ENCODE data around the gene SRGAP2C. TPM values are rescaled to one million over a fixed set of nuclear protein-coding genes. Genes with fewer than 3 reads are reported as not detected.
"Not testable (repeated sequence)": the region's sequence is repeated elsewhere in the genome, so short reads cannot be mapped to it uniquely, and the experiment has no call there.

Gene SRGAP2C
- total RNA-seq, 2 experiments from 2014 or later = 26.3 to 31.0 TPM

- H3K4me1 Mint-ChIP-seq; H3K27ac Mint-ChIP-seq; POLR2A ChIA-PET; H3K36me3 Mint-ChIP-seq; H3K4me3 Mint-ChIP-seq; ATAC-seq (ENCODE audit: low read depth); DNase-seq; H3K27me3 Mint-ChIP-seq; H3K9me3 Mint-ChIP-seq: not testable (repeated sequence)
These were observed 108.8 kb downstream of the SRGAP2C start for GRCh38 chr1:121293263-121294204.

DNA sequence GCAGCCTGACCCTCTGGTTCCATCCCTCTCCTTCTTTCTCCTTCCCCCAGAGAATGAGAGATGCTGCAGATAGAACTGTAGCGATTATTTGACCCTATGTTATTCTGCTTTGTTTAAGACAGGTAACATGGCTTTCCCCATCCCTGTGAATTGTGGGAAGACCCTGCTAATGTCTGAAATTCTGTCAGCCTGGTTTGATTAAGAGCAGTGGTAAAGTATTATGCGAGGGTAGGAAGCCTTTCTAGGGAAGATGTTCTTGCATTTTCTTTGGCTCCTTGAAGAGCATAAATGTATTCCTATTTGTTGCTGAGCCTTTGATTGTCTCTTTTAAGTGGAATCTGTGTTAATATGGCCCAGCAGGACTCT, 109.4 kb downstream of the SRGAP2C start:
- H3K9me3 Mint-ChIP-seq; H3K27ac Mint-ChIP-seq; H3K36me3 Mint-ChIP-seq; POLR2A ChIA-PET; H3K27me3 Mint-ChIP-seq; H3K4me1 Mint-ChIP-seq; ATAC-seq (ENCODE audit: low read depth); DNase-seq; H3K4me3 Mint-ChIP-seq: not testable (repeated sequence)

DNA sequence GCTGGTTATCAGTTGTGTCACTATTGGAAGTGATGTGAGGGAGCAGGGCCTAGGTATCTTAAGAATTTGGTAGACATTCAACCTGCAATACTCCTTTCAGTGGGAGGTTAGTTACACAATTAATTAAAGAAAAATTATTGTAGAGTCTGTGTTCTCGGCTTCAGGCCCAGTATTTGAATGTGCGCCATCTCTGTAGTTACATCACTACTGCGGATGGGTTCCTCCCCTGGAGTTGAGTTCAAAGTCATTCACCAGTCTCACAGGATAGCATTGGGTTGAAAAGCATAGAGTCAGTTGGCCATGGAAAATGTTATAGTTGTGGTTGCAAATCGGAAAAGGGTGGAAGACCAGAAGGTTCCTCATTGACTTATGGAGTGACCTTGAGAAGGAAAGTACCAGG, 111.8 kb downstream of the SRGAP2C start:
- H3K9me3 Mint-ChIP-seq; DNase-seq; H3K4me3 Mint-ChIP-seq; H3K27me3 Mint-ChIP-seq; POLR2A ChIA-PET; H3K27ac Mint-ChIP-seq; ATAC-seq (ENCODE audit: low read depth); H3K4me1 Mint-ChIP-seq; H3K36me3 Mint-ChIP-seq: not testable (repeated sequence)

DNA sequence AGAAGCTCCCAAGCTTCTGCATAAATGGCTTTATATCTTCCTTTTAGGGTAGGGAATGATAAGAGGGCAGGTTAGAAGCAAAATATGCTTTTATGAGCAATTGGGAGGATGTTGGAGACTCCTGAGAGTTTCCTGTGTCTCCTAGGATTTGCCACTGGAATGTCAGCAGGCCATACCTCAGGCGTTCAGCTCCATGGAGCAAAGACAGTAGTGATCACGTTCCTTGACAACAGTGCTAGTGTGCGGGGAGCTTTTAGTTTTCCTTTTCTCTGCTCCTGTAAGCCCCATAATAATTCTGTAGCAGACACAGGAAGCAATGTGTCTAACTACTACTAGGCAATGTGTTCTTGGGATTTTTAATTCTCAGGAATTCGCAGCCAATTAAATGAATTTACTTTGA, 113.8 kb downstream of the SRGAP2C start:
- H3K9me3 Mint-ChIP-seq; H3K27ac Mint-ChIP-seq; DNase-seq; H3K4me3 Mint-ChIP-seq; H3K27me3 Mint-ChIP-seq; ATAC-seq (ENCODE audit: low read depth); H3K36me3 Mint-ChIP-seq; POLR2A ChIA-PET; H3K4me1 Mint-ChIP-seq: not testable (repeated sequence)

- H3K4me3 Mint-ChIP-seq; POLR2A ChIA-PET; ATAC-seq (ENCODE audit: low read depth); H3K27ac Mint-ChIP-seq; H3K4me1 Mint-ChIP-seq; DNase-seq; H3K36me3 Mint-ChIP-seq; H3K27me3 Mint-ChIP-seq; H3K9me3 Mint-ChIP-seq: not testable (repeated sequence)
These were observed 114.9 kb downstream of the SRGAP2C start for GRCh38 chr1:121299514-121300149.

DNA sequence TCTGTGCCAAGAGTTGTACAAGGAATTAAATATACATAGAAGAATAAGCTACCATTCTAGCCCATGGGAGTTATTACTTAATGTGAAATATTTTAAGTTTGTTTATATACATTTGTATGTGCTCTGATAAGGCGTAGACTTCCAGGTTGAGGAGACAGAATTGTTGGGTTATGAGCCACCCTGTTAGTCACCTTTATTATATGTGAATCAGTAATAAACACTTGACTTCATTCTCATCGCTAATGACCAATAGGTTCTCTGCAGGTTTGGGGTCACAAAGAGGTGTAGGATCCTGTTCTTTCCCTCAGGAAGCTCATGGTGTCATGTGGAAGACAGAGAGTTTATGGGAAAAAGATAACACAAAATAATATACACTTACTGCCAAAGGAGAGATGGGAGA, 117.1 kb downstream of the SRGAP2C start:
- H3K27ac Mint-ChIP-seq; POLR2A ChIA-PET; DNase-seq; ATAC-seq (ENCODE audit: low read depth); H3K4me3 Mint-ChIP-seq; H3K9me3 Mint-ChIP-seq; H3K36me3 Mint-ChIP-seq; H3K27me3 Mint-ChIP-seq; H3K4me1 Mint-ChIP-seq: not testable (repeated sequence)

GRCh38 chr1:121307759-121308158, 123.0 kb downstream of the SRGAP2C start:
- H3K27ac Mint-ChIP-seq; H3K4me1 Mint-ChIP-seq; POLR2A ChIA-PET; H3K27me3 Mint-ChIP-seq; ATAC-seq (ENCODE audit: low read depth); DNase-seq; H3K9me3 Mint-ChIP-seq; H3K36me3 Mint-ChIP-seq; H3K4me3 Mint-ChIP-seq: not testable (repeated sequence)

DNA sequence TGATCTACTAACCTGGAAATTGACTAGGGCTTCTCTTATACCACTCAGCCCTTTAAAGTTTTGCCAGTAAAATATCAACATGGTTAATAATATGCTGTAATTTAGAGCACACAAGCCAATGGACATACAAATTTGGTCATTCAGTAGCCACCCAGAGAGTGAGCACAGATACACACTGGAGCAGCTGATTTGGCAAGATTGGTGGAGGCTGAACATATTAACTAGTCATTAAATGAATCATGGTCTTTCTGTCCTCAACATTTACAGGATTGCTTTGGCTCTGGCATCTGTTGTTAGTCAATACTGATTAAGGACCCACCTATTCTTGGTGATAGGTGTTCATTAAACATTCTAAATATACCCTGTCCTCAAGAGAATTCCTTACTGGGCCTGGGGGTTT, 130.7 kb downstream of the SRGAP2C start:
- H3K4me1 Mint-ChIP-seq; H3K9me3 Mint-ChIP-seq; ATAC-seq (ENCODE audit: low read depth); POLR2A ChIA-PET; H3K4me3 Mint-ChIP-seq; H3K27ac Mint-ChIP-seq; H3K27me3 Mint-ChIP-seq; H3K36me3 Mint-ChIP-seq; DNase-seq: not testable (repeated sequence)

GRCh38 chr1:121316081-121316480, 131.3 kb downstream of the SRGAP2C start:
- DNase-seq; H3K27me3 Mint-ChIP-seq; H3K9me3 Mint-ChIP-seq; H3K4me1 Mint-ChIP-seq; H3K36me3 Mint-ChIP-seq; POLR2A ChIA-PET; H3K4me3 Mint-ChIP-seq; H3K27ac Mint-ChIP-seq; ATAC-seq (ENCODE audit: low read depth): not testable (repeated sequence)

GRCh38 chr1:121317491-121318468, 133.0 kb downstream of the SRGAP2C start:
- not testable (repeated sequence) for H3K9me3 Mint-ChIP-seq

GRCh38 chr1:121318687-121319086, 133.9 kb downstream of the SRGAP2C start:
- DNase-seq; H3K27me3 Mint-ChIP-seq; ATAC-seq (ENCODE audit: low read depth); H3K4me1 Mint-ChIP-seq; H3K27ac Mint-ChIP-seq; H3K9me3 Mint-ChIP-seq; H3K36me3 Mint-ChIP-seq; H3K4me3 Mint-ChIP-seq; POLR2A ChIA-PET: not testable (repeated sequence)

More at GRCh38 chr1:121317491-121318468, 133.0 kb downstream of the SRGAP2C start:
- H3K27ac Mint-ChIP-seq; H3K4me1 Mint-ChIP-seq; H3K27me3 Mint-ChIP-seq; H3K36me3 Mint-ChIP-seq; POLR2A ChIA-PET; ATAC-seq (ENCODE audit: low read depth); H3K4me3 Mint-ChIP-seq; DNase-seq: not testable (repeated sequence)

- DNase-seq; POLR2A ChIA-PET; H3K36me3 Mint-ChIP-seq; H3K4me1 Mint-ChIP-seq; ATAC-seq (ENCODE audit: low read depth); H3K4me3 Mint-ChIP-seq; H3K27me3 Mint-ChIP-seq; H3K27ac Mint-ChIP-seq; H3K9me3 Mint-ChIP-seq: not testable (repeated sequence)
These were observed 136.9 kb downstream of the SRGAP2C start for GRCh38 chr1:121321660-121322059.

- DNase-seq; H3K4me3 Mint-ChIP-seq; ATAC-seq (ENCODE audit: low read depth); H3K27ac Mint-ChIP-seq; H3K4me1 Mint-ChIP-seq; H3K27me3 Mint-ChIP-seq; H3K9me3 Mint-ChIP-seq; POLR2A ChIA-PET; H3K36me3 Mint-ChIP-seq: not testable (repeated sequence)
These were observed 140.0 kb downstream of the SRGAP2C start for GRCh38 chr1:121324726-121325125.

Measured in activated naive CD8-positive, alpha-beta T cell treated with anti-CD3 and anti-CD28 coated beads, Interleukin-2, amount 10 ng/mL, durations not matched to agents 7 days and 5 days (primary cell).